LHCN-M2 (cell line): ENCODE measurements around the gene FAM120B. TPM values are rescaled to one million over a fixed set of nuclear protein-coding genes. Genes with fewer than 3 reads are reported as not detected.

Experiments used
- DNase-seq: peaks from one replicate; pipeline ENCODE4 v3.0.0-alpha.2; 2012; ENCODE audit warnings: low read depth
- total RNA-seq: library from RNA; depleted of rRNA; stranded (reverse); fragments of >200 nt; gene quantifications from 2 replicates; pipeline ENCODE4 v1.2.3, GENCODE V29; 2014

Gene FAM120B
- total RNA-seq, 1 experiment from 2014 or later, result 15.0 TPM

DNA sequence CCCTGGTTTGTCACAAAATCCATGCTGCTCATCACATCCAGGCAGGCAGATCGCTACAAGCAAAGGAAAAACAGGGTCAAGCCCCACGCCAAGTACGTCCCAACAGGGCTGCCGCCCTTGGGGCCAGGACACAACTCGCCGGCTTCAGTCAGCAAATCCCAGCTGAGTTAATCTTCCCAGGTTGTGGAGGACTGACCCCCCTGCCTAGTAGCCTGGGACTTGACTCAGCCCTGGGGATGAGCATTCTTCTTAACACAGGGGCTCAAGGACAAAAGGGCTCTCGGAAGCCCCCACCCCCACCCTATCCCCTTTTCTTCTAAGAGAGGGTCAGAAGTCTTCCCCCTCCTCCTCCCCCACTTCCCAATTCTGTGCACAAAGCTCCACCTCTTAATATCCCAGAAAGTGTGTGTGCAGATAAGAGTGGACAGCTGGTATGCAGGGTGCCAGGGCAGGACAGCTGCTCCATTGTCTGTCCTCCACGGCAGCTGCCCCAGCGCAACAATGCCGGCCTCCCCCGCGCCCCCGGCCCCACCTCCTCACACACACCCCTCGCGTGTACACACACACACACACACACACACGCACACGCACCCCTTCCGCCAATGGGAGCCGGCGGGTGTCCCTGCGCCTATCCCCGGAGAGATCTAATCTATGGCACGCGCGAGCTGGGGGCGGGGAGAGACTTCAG is 20.2 kb upstream of the FAM120B start:
- DNase-seq, result peak; percentile 90

DNA sequence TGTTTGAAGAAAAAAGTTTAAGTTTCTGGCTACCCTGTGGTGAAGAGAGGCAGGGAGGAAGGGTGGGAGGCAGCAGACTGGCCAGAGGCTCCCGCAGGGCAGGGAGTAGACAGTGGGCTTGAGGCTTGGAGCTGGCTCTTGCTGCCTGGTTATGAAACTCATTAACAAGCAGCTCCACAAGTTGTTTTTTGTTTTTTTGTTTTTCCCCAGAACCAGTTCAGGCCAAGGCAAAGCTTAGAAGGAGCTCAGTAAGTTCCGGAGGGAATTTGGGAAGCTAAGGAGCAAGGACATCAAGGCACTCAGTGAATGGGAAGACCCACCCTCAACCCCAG is 19.7 kb upstream of the FAM120B start:
- no peak for DNase-seq

DNA sequence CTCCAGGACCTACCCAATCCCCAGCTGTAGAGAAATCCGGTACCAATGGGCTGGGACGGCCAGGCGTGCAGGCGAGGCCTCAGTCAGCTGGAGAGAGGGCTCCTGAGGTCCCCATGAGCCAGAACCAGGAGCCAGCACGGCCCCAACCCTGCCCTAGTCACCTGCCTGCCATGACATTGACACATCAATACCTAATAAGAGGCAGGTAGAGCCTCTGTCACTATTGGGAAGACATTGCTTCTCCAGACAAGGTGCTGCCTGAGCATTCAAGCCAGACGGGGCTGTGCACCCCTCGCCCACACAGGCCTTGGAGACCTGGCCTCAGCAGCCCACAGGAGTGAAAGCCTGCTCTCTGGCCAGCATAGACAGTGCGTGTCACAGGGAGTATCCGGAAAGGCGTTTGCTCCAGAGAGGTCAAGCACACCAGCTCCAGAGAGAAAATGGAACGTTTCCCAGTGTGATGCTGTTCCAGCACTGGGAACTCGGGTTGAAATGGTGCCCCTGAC is 19.1 kb upstream of the FAM120B start:
- DNase-seq, result no peak

DNA sequence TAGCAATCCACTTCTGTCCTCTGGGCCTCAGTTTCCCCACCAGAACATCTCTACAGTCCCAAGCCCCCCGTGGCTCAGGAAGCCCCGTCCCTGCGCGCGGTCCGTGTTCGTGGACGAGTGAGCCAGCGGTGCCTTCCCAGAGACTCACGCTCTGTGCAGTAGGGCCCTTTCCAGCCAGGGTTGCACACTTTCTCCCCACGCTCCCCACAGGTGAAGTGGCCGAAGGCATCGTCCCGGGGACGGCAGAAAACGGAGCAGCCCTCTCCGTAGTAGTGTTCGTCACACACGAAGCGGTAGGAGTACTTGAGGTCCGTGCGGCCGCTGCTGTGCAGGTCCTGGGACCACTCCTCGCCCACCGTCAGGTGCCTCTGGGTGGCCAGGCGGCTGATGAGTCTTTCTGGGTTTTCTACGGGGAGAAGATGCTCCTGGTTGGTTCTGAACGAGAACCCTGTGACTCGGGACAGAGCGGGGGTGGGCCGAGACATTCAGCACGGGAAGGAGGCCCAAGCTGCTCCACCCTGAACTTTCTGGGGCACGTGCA is 18.4 kb upstream of the FAM120B start:
- no peak for DNase-seq

DNA sequence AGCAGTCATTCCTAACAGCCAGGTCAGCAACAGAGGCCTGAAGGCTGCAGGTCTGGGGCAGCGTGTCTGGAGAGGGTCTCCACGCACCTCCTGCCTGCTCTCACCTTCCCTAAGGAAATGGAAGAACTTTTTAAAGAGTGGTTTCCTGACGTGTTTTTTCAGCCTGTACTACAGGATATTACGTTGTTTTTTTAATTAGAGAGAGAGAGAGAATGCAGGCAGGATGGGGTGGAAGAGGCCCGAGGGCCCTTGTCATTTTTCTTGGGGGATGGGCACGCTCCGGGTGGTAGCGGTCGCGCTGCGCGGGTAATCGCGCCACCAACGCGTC is 17.7 kb upstream of the FAM120B start:
- no peak for DNase-seq

DNA sequence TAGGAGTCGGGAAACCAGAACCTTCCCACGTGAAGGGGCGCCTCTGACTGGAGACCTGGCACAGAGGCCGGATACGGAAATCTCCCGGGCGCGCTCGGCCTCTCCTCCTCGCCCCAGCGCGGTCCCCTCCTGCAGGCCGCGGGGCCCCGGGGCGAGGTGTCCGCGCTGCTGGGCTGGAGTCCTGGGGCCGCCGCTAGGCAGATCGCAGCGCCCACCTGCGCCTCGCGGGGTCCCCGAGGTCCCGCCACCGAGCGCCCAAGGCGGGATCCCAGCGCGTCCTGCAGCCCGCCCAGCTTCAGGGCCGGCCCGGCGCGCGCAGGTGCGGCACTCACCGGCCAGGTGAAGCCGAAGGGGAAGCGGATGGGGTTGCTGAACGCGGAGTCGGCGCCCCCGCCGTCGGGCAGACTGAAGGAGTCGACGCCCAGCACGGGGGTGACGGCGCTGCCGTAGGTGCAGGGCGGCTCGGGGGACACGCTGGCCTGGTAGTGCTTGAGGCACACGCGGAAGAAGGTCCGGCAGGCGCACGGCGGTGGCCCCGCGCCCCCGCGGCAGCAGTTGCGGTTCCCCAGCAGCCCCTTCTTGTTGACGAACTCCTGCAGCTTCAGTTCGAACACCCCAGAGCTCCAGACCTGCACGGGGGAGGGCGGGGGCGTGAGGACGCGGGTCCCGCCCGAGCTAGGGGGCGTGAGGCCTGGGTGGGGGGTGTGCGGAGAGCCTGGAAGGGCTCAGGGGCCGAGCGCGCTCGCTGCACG is 17.2 kb upstream of the FAM120B start:
- no peak for DNase-seq

DNA sequence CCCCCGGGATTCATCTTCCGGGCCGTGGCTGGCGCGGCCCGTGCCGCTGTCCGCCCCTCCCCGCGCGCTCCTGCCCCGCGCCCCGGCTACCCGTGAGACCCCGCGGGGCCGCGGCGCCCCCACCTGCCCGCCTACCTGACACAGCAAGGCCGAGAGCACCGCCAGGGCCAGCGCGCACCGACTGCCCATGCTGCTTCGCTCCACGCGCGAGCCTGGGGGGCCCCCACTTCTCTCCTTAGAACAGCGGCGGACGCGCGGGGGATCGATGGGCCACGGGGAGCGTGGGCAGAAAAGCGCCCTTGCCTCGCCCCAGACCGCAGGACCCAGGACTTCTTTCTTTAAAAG is 16.6 kb upstream of the FAM120B start:
- DNase-seq, result no peak

DNA sequence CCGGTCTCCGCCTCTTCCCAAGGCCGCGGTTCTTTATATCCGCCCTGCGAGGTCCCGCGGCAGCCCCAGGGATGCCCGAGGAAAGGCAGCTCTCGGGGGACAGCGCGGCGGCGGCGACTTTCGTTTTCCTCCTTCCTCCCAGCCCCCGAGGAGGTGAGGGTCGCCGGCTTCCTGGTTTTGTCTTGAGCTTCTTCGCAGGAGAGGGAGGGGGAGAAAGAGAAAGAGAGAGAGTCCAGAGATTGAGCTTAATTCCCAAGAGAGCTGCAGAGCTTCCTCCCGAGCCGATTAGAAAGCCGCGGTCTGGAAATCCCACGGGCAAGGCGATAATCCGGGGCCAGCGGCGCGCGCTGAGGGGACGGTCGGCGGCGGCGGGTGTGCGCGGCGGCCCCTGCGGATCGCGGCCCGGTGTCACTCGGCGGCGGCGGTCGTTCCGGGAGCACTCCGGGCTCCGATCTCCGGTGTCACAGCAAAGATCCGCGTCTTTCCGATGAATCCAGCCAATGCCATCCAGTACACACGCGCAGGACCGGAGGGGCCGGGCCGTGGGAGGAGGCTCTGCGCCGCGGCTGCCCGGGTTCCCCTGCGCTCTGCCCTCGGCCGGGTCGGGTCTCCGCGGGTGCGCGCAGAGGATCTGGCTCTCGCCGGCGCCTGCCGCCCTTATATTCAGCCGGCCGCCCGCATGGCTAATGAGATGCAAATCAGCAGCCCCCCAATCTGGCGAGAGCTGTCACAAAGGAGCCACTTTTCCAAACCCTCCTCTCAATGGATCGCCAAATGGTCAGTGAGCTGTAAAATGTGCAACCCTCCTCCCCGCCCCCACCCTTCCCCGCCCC is 16.0 kb upstream of the FAM120B start, which contains the start of gene DLL1:
TSS of gene DLL1 (minus strand) at position 783 of the 833 bp plus-strand sequence. CDS start 939 bp downstream, outside the sequence.
- DNase-seq, result peak; percentile 70

DNA sequence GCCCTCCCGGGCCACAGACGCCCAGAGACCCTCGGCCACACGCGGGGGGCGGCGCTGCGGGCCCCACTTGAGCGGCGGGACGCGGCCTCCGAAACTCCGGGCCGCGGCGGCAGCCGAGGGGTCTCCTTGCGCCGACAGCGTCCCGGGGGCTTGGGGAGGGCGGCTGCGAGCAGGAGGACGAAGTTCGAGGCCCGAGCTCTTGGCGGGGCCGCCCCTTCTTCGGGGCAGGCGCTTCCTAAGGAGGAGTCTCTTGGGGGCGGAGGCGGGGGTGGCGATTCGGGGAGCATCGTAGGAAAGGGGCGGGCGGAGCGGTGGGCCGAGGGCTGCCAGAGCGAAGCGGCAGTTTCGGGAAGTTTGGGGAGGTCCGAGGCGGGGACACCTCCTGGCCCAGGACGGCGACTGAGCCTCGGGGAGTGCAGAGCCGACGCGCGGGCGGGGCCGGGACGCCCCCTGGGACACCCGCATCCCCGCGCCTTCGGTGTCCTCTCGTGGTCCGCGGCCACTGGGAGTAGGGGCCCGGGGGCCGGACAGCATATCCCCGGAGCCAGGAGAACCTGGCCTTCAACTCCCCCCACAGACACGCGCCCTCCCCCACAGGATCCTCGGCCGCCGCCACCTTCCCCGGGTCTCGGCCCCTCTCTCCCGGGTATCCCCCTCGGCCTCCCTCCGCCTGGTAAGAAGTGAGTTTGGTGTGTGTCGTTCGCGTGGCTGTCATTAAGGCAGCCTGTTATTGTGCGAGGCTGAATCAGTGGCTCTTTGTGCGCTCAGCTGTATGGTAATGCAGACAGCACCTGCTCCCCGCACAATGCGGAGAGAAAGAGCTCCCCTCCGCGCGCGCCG is 15.1 kb upstream of the FAM120B start:
- peak; percentile 50 for DNase-seq

DNA sequence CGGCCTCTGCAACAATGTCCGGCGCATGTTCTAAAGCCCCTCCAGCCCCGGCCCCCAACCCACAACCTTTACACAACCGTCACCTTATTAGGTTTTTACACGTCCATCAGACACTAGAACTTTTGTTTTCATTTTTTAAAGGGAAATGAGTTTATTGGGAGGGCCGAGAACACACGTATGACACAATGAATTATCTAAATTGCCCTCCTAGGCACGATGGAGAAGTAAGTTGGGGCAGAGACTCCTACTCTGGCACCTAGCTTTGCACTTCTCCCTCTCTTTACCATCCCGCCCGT is 14.5 kb upstream of the FAM120B start:
- no peak for DNase-seq

DNA sequence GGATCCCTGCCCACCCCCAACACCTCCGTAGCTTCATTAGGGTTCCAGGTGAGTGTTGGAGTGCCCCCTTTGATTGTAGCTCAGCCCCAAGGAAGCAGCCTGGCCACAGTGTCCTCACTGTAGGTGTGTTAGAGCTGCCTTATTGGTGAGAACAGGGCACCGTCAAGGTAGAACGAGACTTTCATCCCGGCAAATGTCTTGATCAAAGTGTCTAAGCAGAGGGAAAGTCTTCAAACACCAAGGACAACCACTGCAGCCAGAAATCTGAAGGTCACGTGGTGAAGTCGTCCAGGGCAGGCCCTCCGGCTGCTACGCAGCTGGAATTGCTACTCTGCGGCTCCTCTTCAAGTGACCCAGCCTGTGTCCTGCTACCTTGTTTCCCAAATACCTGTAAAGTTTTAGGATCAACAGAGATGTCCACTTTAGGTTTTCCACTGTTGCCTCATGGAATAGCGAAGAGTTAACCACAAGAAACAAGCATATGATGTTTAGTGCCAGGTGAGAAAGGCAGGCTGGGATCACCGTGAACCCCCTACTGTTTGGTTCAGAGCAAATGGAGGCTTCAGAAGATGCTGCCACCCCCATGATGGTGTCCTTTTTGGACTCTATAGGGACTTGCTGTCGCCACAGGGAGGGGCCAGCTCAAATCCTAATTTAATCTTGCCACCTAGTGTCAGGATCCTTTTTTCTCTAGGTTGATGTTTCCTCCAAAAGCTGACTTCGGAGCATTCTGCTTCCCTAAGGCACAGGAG is 14.0 kb upstream of the FAM120B start:
- peak; percentile 33 for DNase-seq

DNA sequence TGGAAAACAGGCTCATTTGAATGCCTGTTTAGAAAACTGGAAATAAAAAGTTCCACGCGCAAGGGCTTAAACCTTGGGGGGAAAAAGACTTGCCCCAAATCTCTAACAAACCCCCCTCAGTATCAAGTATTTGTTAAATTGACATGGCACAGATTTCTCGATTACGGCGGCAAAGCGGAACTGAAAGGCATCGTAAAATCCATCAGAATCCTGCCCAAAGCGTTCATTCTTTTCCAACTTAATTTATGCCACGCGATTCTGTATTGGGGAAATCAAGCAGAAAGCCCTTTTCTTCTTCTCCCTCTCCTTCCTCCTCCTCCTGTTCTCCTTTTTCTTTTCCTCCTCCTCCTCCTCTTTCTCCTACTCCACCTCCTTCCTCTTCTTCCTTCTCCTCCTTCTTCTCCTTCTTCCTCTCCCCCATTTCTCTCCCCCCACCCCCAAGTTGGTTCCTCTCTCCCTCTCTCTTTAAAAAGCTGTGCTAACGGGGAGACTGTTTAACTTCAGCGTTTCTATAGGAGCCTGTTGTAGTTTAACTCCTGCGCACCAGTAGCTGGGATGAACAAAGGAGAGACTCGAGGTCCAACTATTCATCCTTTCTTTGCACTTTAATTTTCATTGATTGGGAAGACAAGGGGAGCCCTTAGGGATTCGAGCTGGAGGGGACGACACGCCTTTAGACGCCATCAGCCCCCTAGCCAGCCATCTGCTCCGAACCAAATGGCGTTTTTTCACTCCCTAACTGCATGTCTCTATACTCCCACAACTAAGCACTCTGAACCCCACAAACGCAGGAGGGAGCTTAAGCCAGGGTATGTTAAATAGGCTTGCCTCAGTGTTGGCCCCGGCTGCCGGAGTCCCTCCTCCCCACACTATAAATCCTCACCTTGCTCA is 13.0 kb upstream of the FAM120B start:
- no peak for DNase-seq

DNA sequence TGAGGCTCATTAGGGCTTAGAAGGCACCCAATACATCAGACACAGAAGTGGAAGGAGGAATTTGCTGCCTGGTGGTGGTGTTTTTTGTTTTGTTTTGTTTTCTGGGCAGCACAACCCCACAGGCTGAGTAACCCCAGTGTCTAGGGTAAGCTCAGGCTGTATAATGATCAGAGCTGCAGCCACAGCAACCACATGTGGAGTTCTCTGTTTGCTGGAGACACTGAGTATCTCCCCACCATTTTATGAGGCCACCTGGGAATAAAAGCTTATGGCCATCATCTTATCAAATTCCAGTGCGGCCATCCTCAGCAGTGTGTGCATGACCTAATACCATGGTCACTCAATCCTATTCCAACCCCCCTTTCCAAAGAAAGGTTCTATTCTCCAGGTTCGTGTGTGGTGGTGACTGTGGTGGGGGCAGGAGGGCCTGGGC is 12.2 kb upstream of the FAM120B start:
- DNase-seq, result peak; percentile 26

DNA sequence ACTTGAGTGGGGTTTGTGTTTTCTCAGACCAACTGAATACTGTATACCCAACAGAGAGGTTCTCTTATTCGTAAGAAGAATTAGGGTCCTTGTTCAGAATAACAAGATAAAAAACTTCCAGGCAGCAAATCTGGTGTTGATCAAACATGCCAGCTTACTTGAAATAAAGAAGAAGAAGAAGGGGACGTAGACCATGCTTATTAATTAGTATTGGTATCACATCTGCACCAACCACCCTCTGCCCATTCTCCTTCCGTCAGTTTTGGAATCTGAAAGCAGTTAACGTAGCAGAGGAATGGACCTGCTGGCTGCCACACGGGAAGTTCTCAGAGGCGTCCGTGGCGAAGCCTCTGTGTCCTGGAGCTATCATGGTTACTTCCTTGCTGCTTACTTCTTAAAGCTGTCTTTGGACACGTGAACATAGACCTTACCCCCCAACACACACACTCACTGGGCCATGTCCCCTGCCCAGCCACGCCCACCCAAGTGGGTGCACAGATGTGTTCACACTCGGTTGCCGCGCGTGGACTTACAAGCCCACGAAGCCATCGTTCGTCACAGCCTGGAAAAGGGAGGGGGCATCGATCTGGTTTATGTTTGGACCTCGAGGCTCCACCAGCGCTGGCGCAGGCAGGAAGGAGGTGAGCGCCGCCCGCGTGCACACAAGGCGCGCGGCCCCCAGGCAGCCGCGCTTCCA is 11.6 kb upstream of the FAM120B start:
- DNase-seq, result no peak

DNA sequence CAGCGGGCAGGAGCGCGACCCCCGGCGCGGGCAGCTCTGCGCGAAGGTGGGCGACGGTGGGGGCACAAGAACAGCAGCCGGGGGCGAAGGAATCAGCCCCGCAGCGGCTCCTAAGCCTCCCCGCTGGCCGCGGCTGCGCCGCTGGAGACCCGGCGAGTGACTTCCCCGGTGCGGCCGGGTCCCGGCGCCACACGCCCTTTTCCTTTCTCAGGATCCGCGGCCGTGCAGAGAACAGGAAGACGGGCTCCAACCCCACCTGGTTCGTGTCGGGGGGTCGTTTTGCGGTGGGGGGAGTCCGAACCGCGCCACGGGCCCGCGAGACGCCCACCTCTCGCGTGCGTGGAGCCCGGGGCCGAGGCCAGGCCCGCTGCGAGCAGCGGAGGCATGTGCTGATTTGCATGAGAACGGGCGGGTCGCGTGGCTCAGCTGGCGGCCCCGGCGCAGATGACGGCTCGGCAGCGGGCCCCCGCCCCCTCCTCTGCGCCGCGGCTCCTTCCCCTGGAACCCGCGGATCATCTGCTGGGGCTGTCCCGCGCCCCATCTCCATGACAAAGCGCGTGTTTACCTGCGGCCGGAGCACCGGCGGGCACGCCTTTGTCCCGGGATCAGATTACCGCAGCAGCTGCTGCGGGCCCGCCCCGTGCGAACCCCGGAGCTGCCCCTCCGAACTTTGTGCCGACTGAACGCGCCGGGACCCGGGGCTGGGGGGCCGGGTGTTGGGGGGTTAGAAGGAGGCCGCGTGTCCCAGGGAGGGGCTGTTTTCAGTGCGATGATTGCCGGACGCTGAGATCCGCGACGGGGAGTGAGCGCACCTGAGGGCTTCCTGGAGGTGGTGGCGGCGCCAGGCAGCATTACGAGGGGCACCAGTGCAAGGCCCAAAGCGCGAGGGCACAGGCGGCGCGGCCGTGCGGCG is 10.8 kb upstream of the FAM120B start:
- no peak for DNase-seq

DNA sequence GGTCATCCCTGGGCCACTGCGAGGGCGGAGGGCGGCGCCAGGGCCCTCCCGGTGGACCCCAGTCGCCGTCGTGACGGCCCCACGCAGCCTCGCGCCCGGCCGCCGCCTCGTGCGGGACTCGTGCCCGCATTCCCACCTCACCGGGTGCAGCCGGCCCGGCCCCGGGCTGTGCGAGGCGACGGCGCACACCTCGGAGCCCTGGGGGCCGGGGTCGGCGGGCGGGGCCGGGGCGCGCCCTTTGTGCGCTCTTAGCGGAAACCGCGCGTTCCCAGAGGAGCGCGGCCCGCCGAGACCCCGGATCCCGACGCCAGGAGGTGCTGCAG is 10.2 kb upstream of the FAM120B start:
- no peak for DNase-seq

DNA sequence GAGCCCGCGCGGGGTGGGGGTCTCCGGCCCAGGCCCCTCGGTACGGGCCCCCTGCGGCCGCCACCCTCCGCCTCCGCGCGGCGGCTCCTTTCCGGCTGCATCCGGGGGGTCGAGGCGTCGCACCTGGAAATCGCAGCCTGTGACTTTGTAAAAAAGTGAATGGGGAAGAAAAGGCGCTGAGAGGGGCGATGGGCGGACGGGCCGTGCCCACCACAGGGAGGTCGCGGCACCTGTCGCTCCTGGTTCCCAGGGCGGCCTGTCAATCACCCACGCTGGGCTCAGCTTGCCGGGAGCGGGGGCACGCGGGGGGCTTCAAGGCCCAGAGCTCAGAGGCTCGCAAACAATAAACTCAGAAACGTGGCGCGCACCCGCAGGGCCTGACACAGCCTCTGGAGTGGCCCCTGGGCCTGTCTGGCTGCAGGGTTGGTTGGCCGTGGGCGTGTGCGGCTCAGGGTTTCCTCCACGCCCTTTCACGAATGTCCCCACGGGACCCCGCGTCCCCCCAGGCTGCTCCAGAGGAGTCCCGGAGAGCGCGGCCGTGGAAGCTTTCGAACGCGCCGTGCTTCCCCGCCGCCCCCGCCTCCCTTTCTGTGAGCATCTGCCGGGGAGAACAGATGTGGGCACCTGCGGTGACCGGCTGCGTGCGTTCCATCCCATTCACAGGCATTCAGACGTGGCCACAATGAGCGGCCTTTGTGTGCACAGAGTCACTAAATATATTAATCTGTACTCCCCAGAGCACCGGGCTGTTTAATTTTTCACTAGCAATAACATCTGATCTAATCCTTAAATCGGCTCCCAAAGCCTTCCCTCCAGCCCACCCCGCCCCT is 9.6 kb upstream of the FAM120B start:
- DNase-seq, result no peak
